ENCODE data around the gene PPP2CA. TPM values are rescaled to one million over a fixed set of nuclear protein-coding genes. Genes with fewer than 3 reads are reported as not detected.

PPP2CA gene
- total and polyA plus RNA-seq, 2 of the 13 experiments (the other 11 are each of a cell fraction or from before 2014, with no cell fraction given): 82.4 to 171 TPM

GRCh38 chr5:134176511-134177368, 49.1 kb downstream of the PPP2CA start, which contains the start of gene SKP1 (continued):
- TF ChIP-seq AHDC1 (CRISPR knock-in tag; IDR thresholded peaks at IDR 0.05; ENCODE audit: borderline replicate concordance) (no peak; the same call in 1 of the 2 replicates), ZNF296 (CRISPR knock-in tag; conservative IDR thresholded peaks at IDR 0.05) (peak; percentile 50; the same call in 1 of the 2 replicates), SMYD3 (CRISPR knock-in tag; IDR thresholded peaks at IDR 0.05) (peak; percentile 55; the same call in 1 of the 2 replicates), SMAD3 (CRISPR knock-in tag; IDR thresholded peaks at IDR 0.05) (peak; percentile 82), SP140L (CRISPR knock-in tag; IDR thresholded peaks at IDR 0.05; ENCODE audit: borderline replicate concordance) (no peak), ZNF746 (CRISPR knock-in tag; IDR thresholded peaks at IDR 0.05) (no peak), ZNF773 (CRISPR knock-in tag; IDR thresholded peaks at IDR 0.05; ENCODE audit: borderline replicate concordance) (peak; percentile 57; the same call in 1 of the 2 replicates), ZUFSP (CRISPR knock-in tag; IDR thresholded peaks at IDR 0.05; ENCODE audit: borderline replicate concordance) (no peak), GMEB1 (CRISPR knock-in tag; IDR thresholded peaks at IDR 0.05; ENCODE audit: borderline replicate concordance) (peak; percentile 83; the same call in 1 of the 2 replicates), ATF3 (CRISPR knock-in tag; IDR thresholded peaks at IDR 0.05) (no peak; the same call in none of the 2 replicates), ZBTB49 (CRISPR knock-in tag; IDR thresholded peaks at IDR 0.05; ENCODE audit: borderline replicate concordance) (no peak), U2AF2 (IDR thresholded peaks at IDR 0.05; ENCODE audit: low read depth, low read length) (no peak), TEAD2 (CRISPR knock-in tag; IDR thresholded peaks at IDR 0.05) (peak; percentile 34; the same call in 1 of the 2 replicates), HMGA1 (CRISPR knock-in tag; conservative IDR thresholded peaks at IDR 0.05) (no peak)

Measured in HepG2 (cell line).